Measurements from ENCODE around the gene MGAT3.

MGAT3 gene

DNA sequence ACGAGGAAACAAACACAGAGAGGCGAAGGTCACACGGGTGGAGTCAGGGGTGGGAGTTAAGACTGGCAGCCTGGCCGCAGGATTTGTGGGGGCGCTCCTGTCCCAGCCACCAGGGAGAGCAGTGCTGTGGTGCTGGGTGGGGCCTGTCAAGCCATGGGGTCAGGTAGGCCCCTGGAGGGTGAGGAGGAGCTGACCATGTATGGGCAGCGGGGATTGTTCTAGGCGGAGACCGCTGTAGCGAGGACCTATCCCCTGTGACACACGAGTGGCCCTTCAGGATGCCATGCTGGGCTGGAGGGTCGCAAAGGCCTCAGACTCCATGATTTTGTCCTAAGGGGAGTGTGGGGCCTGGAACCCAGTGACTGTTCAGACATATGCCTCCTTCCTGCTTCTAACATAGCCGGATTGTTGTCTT is 77.3 kb downstream of the MGAT3 start:
- no peak for DNase-seq

DNA sequence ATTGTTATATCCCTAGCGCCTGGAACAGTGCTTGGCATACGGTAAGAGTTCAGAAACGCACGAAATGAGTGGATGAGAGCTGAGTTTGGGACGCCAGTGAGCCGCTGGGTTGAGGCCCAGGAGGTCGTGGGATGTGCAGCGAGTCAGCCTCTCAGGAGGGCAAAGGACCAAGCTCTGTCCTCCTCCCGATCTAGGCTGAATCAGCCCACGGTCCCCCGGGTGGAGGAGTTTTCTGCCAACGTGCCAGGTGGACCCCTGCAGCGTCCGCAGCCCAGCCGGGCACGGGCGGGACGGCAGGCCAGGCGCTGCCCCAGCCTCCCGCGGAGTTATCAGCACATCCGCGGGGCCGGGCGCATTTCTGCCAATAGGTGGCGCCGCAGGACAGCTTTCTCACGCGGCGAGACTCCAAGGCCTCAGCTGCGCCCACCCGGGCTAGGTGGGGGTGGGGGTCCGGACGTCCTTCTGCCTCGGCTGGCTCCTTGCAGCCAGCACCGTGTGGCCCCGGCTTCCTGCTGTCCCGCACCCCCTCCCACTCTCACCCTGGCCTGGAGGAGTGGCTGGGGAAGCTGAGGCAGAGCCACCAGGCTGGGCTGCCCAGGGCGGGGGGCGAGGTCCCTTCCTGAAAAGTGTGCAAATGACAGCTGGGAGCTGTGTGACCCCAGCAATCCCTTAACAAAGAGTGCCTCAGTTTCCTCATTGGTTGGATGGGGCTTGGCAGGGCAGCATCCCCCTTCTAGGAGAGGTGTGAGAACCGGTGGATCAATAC is 78.0 kb downstream of the MGAT3 start:
- DNase-seq = peak; percentile 59 to 81 (median 76)

DNA sequence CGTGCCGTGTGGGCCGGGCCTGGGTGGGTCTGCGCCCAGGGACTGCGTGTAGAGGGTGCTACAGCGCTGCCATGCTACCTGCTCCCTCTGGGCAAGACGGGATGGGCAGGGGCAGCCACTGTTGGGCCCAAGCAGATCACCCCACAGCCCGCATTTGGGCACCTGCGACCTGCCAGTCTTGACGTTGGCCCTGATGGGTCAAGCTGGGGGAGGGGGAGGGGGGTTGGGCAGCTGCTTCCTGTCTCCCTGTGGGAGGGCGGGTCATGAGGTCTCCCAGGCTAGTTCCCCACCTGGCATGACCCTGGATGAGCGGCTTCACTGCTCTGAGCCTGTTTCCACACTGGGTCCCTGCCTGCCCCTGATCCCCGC is 78.5 kb downstream of the MGAT3 start:
- DNase-seq = no peak

DNA sequence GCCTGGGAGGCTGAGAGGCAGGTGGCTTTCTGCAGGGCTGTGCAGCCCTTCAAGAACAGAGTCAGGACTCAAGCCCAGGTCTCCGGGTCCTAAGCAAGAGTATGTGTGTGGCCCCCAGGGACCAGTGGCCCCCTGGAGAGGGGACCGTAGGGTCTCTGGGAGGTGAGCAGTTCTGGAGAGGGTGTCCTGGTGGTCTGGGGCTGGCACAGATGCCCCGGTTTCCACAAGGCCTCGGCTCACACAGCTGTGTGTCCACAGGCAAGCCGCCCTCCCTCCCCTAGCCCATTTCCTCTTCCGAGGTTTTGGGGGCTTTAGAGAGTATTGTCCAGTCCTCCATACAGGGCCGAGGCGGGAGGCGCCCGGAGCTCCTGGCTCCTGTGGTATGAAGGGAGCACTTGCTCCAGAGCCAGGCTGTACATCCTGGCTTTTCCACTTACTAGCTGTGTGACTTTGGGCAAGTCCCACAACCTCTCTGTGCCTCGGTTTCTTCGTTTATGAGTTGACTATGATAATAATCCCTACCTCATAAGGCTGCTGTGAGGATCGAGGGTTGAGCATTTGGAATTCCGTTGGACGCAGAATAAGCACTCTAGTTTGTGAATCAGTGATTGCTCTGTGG is 79.1 kb downstream of the MGAT3 start:
- DNase-seq = no peak

DNA sequence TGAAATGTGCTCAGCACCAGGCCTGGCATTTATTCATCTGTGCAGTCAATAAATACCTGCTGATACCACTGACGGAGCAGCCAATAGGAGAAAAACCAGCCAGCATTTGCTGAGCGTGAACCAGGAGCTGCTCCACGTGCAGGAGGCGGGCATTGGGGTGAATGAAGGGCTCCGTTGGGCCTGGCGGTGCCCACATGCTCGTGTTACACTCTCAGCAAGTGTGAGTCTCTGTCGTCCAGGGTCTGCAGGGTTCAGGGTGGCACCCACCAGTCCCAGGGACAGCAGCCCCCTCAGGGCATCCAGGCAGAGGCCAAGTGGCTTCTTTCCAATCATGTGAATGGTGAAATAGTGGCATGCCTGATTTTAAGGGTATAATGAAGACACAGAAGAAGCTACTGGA is 79.9 kb downstream of the MGAT3 start:
- no peak for DNase-seq

DNA sequence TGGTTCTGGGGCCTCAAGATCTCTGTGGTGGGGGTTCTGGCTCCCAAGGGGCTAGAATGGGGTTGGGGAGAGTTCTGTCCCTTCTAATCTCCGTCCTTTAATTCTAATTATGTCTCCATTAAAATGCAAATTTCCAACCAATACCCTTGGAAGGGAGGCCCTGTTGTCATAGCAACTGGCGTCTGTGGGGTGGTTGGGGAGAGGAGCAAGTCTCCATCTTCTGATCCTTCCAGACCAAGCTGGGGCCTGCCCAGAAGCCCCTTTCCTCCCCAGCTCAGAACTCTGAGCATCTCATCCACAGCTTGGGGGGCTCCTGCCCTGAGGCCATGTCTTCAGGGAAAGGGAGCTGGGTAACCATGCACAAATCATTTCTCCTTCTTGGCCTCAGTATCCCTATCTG is 81.2 kb downstream of the MGAT3 start:
- no peak for DNase-seq
